Adrenal gland (tissue), 5 donors: Measurements from ENCODE around the gene FAM234A.

ENCODE experiments used
- POLR2A ChIP-seq, 2 donors: fragments of 450-650 bp; IDR thresholded peaks; one replicate each; pipeline ENCODE4 v1.6.1; 2017; ENCODE audit warnings: antibody characterized with exemption in 2 of 2, mild to moderate bottlenecking in 2 of 2, moderate library complexity in 1 of 2
- TF ChIP-seq, protein P1 (sequence below), 6 experiments: fragments of 450-650 bp in 4 of 6; fragments of 200-600 bp in 2 of 6; sonication (generic) in 1 of 6; IDR thresholded peaks; 1 replicate in 5 of 6; 2 replicates in 1 of 6; pipeline versions ENCODE4 v1.5.1 to v1.8.0; 2016 to 2021; ENCODE audit warnings: antibody characterized with exemption in 6 of 6, mild to moderate bottlenecking in 2 of 6, moderate library complexity in 1 of 6
- donor health status: DM: no; HTN: no; CAD: no.

DNA sequence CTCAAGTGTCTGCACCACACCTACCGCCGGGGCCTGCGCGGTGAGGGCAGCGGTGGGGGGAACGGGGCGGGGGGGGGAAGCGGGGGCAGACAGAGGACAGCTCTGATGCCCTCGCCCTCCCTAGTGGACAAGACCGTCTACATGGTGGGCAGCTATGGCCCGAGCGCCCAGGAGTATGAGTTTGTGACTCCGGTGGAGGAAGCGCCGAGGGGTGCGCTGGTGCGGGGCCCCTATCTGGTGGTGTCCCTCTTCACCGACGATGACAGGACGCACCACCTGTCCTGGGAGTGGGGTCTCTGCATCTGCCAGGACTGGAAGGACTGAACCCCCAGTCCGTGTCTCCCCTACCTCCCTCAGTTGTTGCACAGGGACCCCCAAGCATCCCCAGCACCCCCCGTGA, 47.9 kb downstream of the FAM234A start:
- TF ChIP-seq, protein P1, sequence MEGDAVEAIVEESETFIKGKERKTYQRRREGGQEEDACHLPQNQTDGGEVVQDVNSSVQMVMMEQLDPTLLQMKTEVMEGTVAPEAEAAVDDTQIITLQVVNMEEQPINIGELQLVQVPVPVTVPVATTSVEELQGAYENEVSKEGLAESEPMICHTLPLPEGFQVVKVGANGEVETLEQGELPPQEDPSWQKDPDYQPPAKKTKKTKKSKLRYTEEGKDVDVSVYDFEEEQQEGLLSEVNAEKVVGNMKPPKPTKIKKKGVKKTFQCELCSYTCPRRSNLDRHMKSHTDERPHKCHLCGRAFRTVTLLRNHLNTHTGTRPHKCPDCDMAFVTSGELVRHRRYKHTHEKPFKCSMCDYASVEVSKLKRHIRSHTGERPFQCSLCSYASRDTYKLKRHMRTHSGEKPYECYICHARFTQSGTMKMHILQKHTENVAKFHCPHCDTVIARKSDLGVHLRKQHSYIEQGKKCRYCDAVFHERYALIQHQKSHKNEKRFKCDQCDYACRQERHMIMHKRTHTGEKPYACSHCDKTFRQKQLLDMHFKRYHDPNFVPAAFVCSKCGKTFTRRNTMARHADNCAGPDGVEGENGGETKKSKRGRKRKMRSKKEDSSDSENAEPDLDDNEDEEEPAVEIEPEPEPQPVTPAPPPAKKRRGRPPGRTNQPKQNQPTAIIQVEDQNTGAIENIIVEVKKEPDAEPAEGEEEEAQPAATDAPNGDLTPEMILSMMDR (IDR thresholded peaks at IDR 0.05), result no peak
- TF ChIP-seq POLR2A (IDR thresholded peaks at IDR 0.05), result no peak
